ENCODE data around the gene HOXC10.

The HOXC10 gene

GRCh38 chr12:54025499-54026405 is 40.8 kb downstream of the HOXC10 start:
- DNase-seq (ENCODE audit: extremely low read depth, insufficient read length), result no peak
- Histone ChIP-seq H3K36me3 (ENCODE audit: control insufficient read depth, insufficient read depth, low read length) (no peaks in the 10 kb centered on the region), H3K4me3 (replicated peaks; ENCODE audit: low read depth, low read length) (no peak overlapping the region), H3K27me3 (replicated peaks; ENCODE audit: control insufficient read depth, insufficient read depth, low read length) (no peaks in the 10 kb centered on the region; the same call in 1 of the 2 replicates)
- TF ChIP-seq CTCF (IDR thresholded peaks at IDR 0.05; ENCODE audit: insufficient read depth, low read length, poor library complexity, severe bottlenecking), result no peak

DNA sequence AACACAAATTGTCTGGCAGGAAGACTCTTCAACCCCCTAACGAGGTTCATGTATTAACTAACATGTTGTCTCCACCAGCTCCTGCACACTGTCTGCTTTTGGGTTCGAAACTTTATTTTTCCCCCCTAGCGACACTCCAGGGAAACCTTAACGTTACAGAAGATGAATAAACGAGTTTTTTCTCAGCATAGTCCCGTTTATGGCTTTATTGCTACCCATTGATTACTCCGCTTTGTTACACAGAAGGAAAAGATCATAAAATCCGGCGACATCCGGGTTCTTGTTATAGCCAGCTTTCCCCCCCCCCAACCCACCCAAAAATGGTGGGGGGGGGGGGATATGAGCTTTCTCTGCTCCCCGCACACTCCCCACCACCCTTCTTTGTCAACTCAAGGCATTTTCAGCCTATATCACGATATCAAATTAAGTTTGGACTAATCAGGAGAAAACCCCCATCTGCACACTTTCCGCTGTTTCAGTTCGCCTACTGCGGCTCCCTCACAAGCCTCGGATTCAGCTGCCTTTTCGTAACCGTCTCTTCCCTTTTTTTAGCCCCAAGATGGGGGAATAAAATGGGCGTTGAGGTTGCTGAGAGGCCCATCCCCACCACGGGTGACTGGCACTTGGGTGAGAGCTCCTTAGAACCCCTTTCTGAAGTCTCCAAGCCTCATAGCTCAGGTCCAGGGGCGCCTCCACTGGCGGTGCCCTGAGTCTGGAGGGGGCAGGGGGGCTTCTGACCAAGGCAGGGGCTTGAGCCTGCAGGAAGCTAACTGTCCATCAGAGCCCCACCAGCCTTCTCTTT is 41.9 kb downstream of the HOXC10 start:
- DNase-seq (ENCODE audit: extremely low read depth, insufficient read length), result no peak
- no peak overlapping the region for H3K4me3 ChIP-seq (replicated peaks; ENCODE audit: low read depth, low read length)
- no peak for TF ChIP-seq CTCF (IDR thresholded peaks at IDR 0.05; ENCODE audit: insufficient read depth, low read length, poor library complexity, severe bottlenecking)
- no peaks in the 10 kb centered on the region for H3K36me3 ChIP-seq (ENCODE audit: control insufficient read depth, insufficient read depth, low read length)
- H3K27me3 ChIP-seq (replicated peaks; ENCODE audit: control insufficient read depth, insufficient read depth, low read length), result peaks cover 2% of the 10 kb centered on the region; the same call in 1 of the 2 replicates

GRCh38 chr12:54027442-54027786 is 42.5 kb downstream of the HOXC10 start:
- no peak for TF ChIP-seq CTCF (IDR thresholded peaks at IDR 0.05; ENCODE audit: insufficient read depth, low read length, poor library complexity, severe bottlenecking)
- no peak for DNase-seq (ENCODE audit: extremely low read depth, insufficient read length)
- H3K36me3 ChIP-seq (ENCODE audit: control insufficient read depth, insufficient read depth, low read length), result no peaks in the 10 kb centered on the region
- no peak overlapping the region for H3K4me3 ChIP-seq (replicated peaks; ENCODE audit: low read depth, low read length)
- H3K27me3 ChIP-seq (replicated peaks; ENCODE audit: control insufficient read depth, insufficient read depth, low read length), result peaks cover 2% of the 10 kb centered on the region; the same call in 1 of the 2 replicates

DNA sequence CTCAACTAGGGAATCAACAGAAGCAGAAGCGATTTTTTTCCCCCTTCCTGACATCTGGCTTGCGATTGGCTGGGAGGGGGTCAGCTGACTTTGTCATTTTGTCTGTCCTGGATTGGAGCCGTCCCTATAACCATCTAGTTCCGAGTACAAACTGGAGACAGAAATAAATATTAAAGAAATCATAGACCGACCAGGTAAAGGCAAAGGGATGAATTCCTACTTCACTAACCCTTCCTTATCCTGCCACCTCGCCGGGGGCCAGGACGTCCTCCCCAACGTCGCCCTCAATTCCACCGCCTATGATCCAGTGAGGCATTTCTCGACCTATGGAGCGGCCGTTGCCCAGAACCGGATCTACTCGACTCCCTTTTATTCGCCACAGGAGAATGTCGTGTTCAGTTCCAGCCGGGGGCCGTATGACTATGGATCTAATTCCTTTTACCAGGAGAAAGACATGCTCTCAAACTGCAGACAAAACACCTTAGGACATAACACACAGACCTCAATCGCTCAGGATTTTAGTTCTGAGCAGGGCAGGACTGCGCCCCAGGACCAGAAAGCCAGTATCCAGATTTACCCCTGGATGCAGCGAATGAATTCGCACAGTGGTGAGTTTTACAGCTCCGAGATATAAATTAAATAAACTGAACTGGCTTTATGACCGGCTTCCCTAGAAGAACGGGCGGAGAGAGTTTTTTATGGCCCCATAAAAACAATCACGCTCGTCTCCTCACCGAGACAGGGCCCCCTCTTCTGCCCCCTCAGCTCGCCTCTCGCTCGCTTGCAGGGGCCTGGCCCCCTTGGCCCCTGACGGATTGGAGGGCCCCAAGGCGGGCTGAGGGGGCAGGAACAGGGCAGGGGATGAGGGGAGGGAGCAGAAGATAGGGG is 43.6 kb downstream of the HOXC10 start, which contains the start of gene HOXC6:
Gene HOXC6 (plus strand): TSS at position 127 of the 888 bp plus-strand sequence. CDS start 82 bp downstream, at position 209.
- Histone ChIP-seq H3K27me3 (replicated peaks; ENCODE audit: control insufficient read depth, insufficient read depth, low read length) (peaks cover 2% of the 10 kb centered on the region; the same call in 1 of the 2 replicates), H3K36me3 (ENCODE audit: control insufficient read depth, insufficient read depth, low read length) (no peaks in the 10 kb centered on the region), H3K4me3 (replicated peaks; ENCODE audit: low read depth, low read length) (peak within 1 kb of the TSS; percentile 59)
- TF ChIP-seq CTCF (IDR thresholded peaks at IDR 0.05; ENCODE audit: insufficient read depth, low read length, poor library complexity, severe bottlenecking), result no peak
- DNase-seq (ENCODE audit: extremely low read depth, insufficient read length), result no peak
